Measurements from ENCODE around the gene IL17RD.

DNA sequence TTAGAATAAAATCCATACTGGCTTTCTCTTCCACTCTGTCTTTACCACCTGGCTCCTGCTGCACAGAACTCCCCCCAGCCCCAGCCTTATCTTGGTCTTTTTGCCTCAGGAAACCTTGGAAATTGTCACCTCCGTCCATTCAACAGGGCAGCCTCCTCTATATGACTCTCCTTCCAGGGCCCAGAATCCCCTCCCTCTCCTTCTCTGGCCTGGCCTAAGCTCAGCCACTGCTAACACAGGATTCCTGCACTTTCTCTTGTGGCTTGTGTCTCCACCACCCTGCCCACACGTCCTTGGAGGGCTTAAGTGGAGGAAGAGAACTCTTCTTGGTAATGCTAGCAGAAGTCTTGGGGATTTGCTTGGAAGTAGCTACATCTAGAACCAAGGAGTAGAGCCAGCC lies 1.5 kb upstream of the IL17RD start:
- TF ChIP-seq, protein P1, sequence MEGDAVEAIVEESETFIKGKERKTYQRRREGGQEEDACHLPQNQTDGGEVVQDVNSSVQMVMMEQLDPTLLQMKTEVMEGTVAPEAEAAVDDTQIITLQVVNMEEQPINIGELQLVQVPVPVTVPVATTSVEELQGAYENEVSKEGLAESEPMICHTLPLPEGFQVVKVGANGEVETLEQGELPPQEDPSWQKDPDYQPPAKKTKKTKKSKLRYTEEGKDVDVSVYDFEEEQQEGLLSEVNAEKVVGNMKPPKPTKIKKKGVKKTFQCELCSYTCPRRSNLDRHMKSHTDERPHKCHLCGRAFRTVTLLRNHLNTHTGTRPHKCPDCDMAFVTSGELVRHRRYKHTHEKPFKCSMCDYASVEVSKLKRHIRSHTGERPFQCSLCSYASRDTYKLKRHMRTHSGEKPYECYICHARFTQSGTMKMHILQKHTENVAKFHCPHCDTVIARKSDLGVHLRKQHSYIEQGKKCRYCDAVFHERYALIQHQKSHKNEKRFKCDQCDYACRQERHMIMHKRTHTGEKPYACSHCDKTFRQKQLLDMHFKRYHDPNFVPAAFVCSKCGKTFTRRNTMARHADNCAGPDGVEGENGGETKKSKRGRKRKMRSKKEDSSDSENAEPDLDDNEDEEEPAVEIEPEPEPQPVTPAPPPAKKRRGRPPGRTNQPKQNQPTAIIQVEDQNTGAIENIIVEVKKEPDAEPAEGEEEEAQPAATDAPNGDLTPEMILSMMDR (IDR thresholded peaks at IDR 0.05) = no peak
- no peak for TF ChIP-seq POLR2AphosphoS5 (IDR thresholded peaks at IDR 0.05)
- TF ChIP-seq EP300 (IDR thresholded peaks at IDR 0.05) = no peak
- no peak for TF ChIP-seq POLR2A (IDR thresholded peaks at IDR 0.05)
